WTC11 (cell line): ENCODE data around the gene C6orf132.

Experiments used
- CREB1 ChIP-seq: sonication (generic); formaldehyde crosslinking; IDR thresholded peaks from 2 replicates; pipeline ENCODE4 v1.8.0; 2023; ENCODE audit warnings: mild to moderate bottlenecking, missing genetic modification reagents
- CTCF ChIP-seq: fragments of 200-600 bp; IDR thresholded peaks from 2 replicates; pipeline ENCODE4 v1.8.0; 2022; ENCODE audit warnings: antibody characterized with exemption
- HMGA2 ChIP-seq: fragments of 250-450 bp; sonication (Bioruptor Pico); IDR thresholded peaks from 2 replicates; pipeline ENCODE4 v1.4.0; 2021; ENCODE audit warnings: mild to moderate bottlenecking, moderate library complexity
- NR2C2 ChIP-seq: sonication (generic); formaldehyde crosslinking; IDR thresholded peaks from 2 replicates; pipeline ENCODE4 v1.8.0; 2022; ENCODE audit warnings: mild to moderate bottlenecking, missing genetic modification reagents
- TCF7 ChIP-seq: sonication (generic); formaldehyde crosslinking; IDR thresholded peaks from 2 replicates; pipeline ENCODE4 v1.8.0; 2022; ENCODE audit warnings: mild to moderate bottlenecking, low read depth, missing genetic modification reagents, moderate library complexity
- ZBTB21 ChIP-seq: sonication (generic); formaldehyde crosslinking; IDR thresholded peaks from 2 replicates; pipeline ENCODE4 v1.8.1; 2023; ENCODE audit warnings: mild to moderate bottlenecking, missing genetic modification reagents, borderline replicate concordance
- ZNF232 ChIP-seq: sonication (generic); formaldehyde crosslinking; IDR thresholded peaks from 2 replicates; pipeline ENCODE4 v1.8.0; 2022; ENCODE audit warnings: mild to moderate bottlenecking, missing genetic modification reagents

DNA sequence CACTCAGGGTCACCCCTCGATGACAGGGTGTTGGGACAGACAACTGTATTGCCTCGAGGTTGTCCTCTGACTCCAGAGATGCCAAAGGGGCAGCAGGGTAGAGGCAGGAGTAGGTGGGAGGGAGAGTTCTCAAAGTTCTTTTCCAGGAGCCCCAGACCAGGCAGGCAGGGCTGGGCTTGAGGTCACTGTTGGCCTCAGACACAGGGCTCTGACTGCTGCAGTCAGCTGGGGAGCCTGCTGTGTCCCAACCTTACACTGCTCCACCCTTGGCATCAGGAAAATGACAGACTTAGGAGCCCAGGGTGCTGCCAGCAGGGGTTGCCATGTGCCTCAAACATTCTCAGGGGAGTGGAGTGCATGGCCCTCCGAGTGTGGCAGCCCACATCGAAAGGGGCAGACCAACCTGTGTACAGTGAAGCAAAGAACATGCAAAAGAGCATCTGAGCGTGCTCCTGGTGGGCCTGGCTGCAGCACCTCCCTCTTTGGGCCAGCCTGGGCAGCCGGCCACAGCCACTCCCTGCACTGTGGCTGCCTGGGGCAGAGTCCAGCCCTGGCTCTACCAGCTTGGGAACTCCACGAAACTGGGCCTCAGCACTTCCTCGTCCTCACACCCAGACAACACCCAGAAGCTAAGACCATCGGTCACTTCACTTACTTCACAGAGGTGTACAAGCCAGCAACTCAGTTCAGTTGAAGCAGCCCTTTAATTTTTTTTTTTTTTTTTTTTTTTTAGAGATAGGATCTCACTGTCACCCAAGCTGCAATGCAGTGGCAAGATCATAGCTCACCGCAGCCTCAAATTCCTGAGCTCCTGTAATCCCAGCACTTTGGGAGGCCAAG, 24.0 kb downstream of the C6orf132 start:
- TF ChIP-seq CTCF: no peak
- no peak for TF ChIP-seq NR2C2 (CRISPR knock-in tag)
- no peak for TF ChIP-seq CREB1 (CRISPR knock-in tag)
- TF ChIP-seq ZNF232 (CRISPR knock-in tag): no peak
- no peak for TF ChIP-seq HMGA2 (CRISPR knock-in tag)
- no peak for TF ChIP-seq TCF7
- no peak for TF ChIP-seq ZBTB21 (CRISPR knock-in tag)
